GM12878 (cell line): ENCODE measurements around the gene VAT1.

Experiments
- EZH2 ChIP-seq: IDR thresholded peaks from 2 replicates; pipeline ENCODE4 v1.6.1; 2012; ENCODE audit warnings: low read depth, mild to moderate bottlenecking, control low read depth, inconsistent platforms, low read length, borderline replicate concordance; ENCODE audit not compliant: control insufficient read depth
- JUND ChIP-seq: IDR thresholded peaks from 2 replicates; pipeline ENCODE4 v1.6.1; 2012; ENCODE audit warnings: low read depth, mild to moderate bottlenecking, low read length, improper control_type of control experiment, moderate library complexity

- TF ChIP-seq EZH2 (no peak), JUND (no peak)
These were observed 3.3 kb downstream of the VAT1 start for GRCh38 chr17:43018932-43019331.
